ENCODE data around the gene ZDHHC7. TPM values are rescaled to one million over a fixed set of nuclear protein-coding genes. Genes with fewer than 3 reads are reported as not detected.

Gene ZDHHC7
- total RNA-seq, 4 donors from 2014 or later: 55.3 to 77.5 (median 66.3) TPM

DNA sequence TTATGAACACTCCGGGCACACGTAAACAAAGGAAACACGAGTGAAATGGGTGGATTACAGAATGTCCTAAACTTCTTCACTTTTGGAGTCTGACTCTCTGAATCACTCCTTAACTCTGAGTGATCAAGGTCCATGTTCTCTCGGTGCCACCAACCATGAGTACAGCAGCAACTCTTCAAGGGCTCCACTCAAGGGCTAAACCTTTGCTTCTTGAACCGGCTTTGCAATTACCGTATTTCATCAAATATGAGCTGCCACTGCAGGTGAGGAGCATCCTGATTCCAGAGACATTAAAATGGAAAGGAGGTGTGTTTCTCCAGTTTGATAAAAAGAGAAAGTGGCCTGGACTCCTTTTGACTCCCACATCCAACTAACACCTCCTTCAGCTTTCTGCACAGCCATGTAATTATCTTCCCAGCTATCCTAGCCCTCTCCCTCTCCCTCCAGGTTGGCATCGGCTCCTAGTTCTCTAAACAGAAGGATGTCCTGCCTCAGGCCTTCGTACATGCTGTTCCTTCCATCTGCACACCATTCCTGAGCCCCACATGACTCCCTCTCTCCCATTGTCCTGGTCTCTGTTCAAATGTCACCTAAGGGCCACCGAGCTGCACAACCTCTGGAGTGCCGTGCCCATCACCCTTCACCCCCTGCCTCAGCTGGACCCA, 61.4 kb downstream of the ZDHHC7 start:
- Histone ChIP-seq H3K9me3 (no peaks in the 10 kb centered on the region), H3K4me3 (no peak overlapping the region), H3K27me3 (no peaks in the 10 kb centered on the region), H3K27ac (no peak overlapping the region), H3K36me3 (no peaks in the 10 kb centered on the region), H3K4me1 (peaks cover 0 to 24% (median 5%) of the 10 kb centered on the region in 3 donors)
- 77 to 83% methylated on average over 4 to 8 of the region's 10 CpGs for WGBS, 2 donors (ENCODE audit: low coverage in 1 of 2)
- TF ChIP-seq EP300 (IDR thresholded peaks at IDR 0.05) (no peak), POLR2A (IDR thresholded peaks at IDR 0.05) (no peak), POLR2AphosphoS5 (IDR thresholded peaks at IDR 0.05) (no peak)
- TF ChIP-seq, protein P1, sequence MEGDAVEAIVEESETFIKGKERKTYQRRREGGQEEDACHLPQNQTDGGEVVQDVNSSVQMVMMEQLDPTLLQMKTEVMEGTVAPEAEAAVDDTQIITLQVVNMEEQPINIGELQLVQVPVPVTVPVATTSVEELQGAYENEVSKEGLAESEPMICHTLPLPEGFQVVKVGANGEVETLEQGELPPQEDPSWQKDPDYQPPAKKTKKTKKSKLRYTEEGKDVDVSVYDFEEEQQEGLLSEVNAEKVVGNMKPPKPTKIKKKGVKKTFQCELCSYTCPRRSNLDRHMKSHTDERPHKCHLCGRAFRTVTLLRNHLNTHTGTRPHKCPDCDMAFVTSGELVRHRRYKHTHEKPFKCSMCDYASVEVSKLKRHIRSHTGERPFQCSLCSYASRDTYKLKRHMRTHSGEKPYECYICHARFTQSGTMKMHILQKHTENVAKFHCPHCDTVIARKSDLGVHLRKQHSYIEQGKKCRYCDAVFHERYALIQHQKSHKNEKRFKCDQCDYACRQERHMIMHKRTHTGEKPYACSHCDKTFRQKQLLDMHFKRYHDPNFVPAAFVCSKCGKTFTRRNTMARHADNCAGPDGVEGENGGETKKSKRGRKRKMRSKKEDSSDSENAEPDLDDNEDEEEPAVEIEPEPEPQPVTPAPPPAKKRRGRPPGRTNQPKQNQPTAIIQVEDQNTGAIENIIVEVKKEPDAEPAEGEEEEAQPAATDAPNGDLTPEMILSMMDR (IDR thresholded peaks at IDR 0.05): no peak
- no peak for ATAC-seq

DNA sequence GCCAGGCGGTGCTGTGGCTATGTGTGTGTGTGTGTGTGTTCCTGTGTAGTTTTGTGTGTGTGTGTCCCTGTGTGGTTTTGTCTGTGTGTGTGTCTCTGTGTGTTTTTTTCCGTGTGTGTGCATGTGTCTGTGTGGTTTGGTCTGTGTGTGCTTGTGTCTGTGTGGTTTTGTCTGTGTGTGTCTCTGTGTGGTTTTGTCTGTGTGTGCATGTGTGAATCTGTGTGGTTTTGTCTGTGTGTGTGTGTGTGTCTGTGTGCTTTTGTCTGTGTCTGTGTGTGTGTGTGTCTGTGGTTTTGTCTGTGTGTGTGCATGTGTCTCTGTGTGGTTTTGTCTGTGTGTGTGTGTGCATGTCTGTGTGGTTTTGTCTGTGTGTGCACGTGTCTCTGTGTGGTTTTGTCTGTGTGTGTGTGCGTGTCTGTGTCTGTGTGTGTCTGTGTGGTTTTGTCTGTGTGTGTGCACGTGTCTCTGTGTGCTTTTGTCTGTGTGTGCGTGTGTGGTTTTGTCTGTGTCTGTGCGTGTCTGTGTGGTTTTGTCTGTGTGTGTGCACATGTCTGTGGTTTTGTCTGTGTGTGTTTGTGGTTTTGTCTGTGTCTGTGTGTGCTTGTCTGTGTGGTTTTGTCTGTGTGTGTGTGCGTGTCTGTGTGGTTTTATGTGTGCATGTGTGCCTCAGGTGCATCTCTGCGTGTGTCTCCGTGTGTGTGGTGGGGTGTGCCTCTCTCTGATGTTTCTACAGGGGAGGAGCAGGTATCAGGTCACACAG, 62.3 kb downstream of the ZDHHC7 start:
- Histone ChIP-seq H3K4me1 (peaks cover 0 to 24% (median 5%) of the 10 kb centered on the region in 3 donors), H3K4me3 (no peak overlapping the region), H3K36me3 (no peaks in the 10 kb centered on the region), H3K9me3 (no peaks in the 10 kb centered on the region), H3K27me3 (no peaks in the 10 kb centered on the region), H3K27ac (no peak overlapping the region)
- TF ChIP-seq, protein P1 (IDR thresholded peaks at IDR 0.05): no peak
- TF ChIP-seq POLR2A (IDR thresholded peaks at IDR 0.05) (no peak), POLR2AphosphoS5 (IDR thresholded peaks at IDR 0.05) (no peak), EP300 (IDR thresholded peaks at IDR 0.05) (no peak)
- 49 to 68% methylated on average over 3 to 7 of the region's 10 CpGs for WGBS, 2 donors (ENCODE audit: low coverage in 1 of 2)
- ATAC-seq: no peak

DNA sequence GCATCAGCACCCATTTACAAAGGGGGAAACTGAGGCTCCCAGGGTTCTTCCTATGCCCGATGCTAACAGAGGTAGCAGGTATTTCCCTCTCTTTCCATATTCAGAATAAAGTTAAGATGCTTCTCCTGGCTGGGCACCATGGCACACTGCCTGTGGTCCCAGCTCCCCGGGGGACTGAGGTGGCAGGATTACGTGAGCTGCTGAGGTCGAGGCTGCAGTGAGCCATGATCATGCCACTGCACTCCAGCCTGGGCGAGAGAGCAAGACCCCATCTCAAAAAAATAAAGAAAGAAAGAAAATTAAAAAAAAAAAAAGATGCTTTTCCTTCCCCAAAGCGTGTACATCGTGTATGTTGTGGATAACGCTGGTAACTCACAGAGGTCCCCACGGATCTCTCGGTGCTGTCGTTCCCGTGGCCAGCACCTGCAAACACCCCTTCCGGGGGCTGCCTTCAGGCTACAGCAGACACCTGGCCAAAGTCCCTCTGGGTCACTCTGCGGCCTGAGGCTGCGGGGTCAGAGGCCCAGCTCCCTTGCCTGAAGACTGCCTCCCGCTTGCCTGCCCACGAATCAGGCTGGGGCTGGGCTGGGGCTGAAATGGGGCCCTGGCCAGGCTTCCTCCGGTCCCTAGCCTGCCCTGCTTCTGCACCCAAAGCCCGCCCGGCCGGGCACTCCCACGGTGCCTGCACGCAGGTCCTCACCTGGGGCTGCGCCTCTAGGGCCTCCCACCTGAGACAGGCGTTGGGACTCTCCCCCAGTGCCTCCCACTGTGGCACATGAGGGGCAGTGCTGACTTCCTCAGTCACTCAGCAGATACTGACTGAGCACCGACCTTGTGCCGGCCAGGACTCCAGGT, 63.1 kb downstream of the ZDHHC7 start:
- no peaks in the 10 kb centered on the region for H3K36me3 ChIP-seq
- TF ChIP-seq EP300 (IDR thresholded peaks at IDR 0.05) (no peak), POLR2A (IDR thresholded peaks at IDR 0.05) (no peak), POLR2AphosphoS5 (IDR thresholded peaks at IDR 0.05) (no peak)
- TF ChIP-seq, protein P1 (IDR thresholded peaks at IDR 0.05): no peak
- 80 to 85% methylated on average over 6 to 10 of the region's 27 CpGs for WGBS, 2 donors (ENCODE audit: low coverage in 1 of 2)
- peaks cover 0 to 16% (median 5%) of the 10 kb centered on the region in 3 donors for H3K4me1 ChIP-seq
- no peaks in the 10 kb centered on the region for H3K27me3 ChIP-seq
- no peak for ATAC-seq
- H3K27ac ChIP-seq: no peak overlapping the region
- H3K4me3 ChIP-seq: no peak overlapping the region
- no peaks in the 10 kb centered on the region for H3K9me3 ChIP-seq

DNA sequence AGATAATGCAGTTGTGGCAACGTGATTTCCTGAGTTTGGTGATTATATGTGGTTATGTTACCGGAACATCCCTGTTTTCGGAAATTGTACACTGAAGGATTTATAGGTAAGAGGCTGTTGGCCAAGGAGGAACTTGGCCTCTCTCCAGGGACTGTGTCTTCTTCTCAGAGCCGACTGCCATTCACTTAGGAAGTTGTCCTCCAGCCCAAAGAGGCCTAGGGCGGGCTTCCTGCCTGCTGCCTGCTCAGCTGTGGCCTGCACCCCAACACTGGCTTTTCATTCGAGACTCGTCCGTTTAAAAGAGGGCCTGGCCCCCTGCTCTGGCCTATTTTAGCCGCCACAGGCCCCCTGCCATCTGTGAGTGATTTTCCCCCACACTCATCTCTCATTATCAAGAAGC, 64.3 kb downstream of the ZDHHC7 start:
- no peak overlapping the region for H3K27ac ChIP-seq
- H3K9me3 ChIP-seq: no peaks in the 10 kb centered on the region
- no peak overlapping the region for H3K4me3 ChIP-seq
- ATAC-seq: no peak
- no peaks in the 10 kb centered on the region for H3K27me3 ChIP-seq
- TF ChIP-seq POLR2A (IDR thresholded peaks at IDR 0.05) (no peak), POLR2AphosphoS5 (IDR thresholded peaks at IDR 0.05) (no peak), EP300 (IDR thresholded peaks at IDR 0.05) (no peak)
- TF ChIP-seq, protein P1 (IDR thresholded peaks at IDR 0.05): no peak
- 61 to 66% methylated on average over 7 to 9 of the region's 9 CpGs for WGBS, 2 donors (ENCODE audit: low coverage in 1 of 2)
- H3K36me3 ChIP-seq: no peaks in the 10 kb centered on the region
- H3K4me1 ChIP-seq: peaks cover 0 to 4% (median 0%) of the 10 kb centered on the region in 3 donors

All from gastroesophageal sphincter (tissue), 4 donors.